ENCODE data around the gene TSPAN32.
"Not testable (repeated sequence)": the region's sequence is repeated elsewhere in the genome, so short reads cannot be mapped to it uniquely, and the experiment has no call there.

The TSPAN32 gene

GRCh38 chr11:2333486-2334205 lies 31.8 kb downstream of the TSPAN32 start:
- not testable (repeated sequence) for DNase-seq (ENCODE audit: low read depth in 3 of 3, low spot score in 1 of 3)

- not testable (repeated sequence) for DNase-seq (ENCODE audit: low read depth in 3 of 3, low spot score in 1 of 3)
Measured at GRCh38 chr11:2335286-2335685, 33.5 kb downstream of the TSPAN32 start.

GRCh38 chr11:2338760-2339159 lies 36.9 kb downstream of the TSPAN32 start:
- DNase-seq (ENCODE audit: low read depth in 3 of 3, low spot score in 1 of 3), result not testable (repeated sequence)

- no peak for DNase-seq (ENCODE audit: low read depth in 3 of 3, low spot score in 1 of 3)
Measured at GRCh38 chr11:2342557-2342956, 40.7 kb downstream of the TSPAN32 start.

GRCh38 chr11:2342981-2343380 lies 41.2 kb downstream of the TSPAN32 start:
- DNase-seq (ENCODE audit: low read depth in 3 of 3, low spot score in 1 of 3), result no peak

- no peak for DNase-seq (ENCODE audit: low read depth in 3 of 3, low spot score in 1 of 3)
Measured at GRCh38 chr11:2343502-2343901, 41.7 kb downstream of the TSPAN32 start.

GRCh38 chr11:2345050-2345449 lies 43.2 kb downstream of the TSPAN32 start:
- DNase-seq (ENCODE audit: low read depth in 3 of 3, low spot score in 1 of 3), result no peak

GRCh38 chr11:2346014-2346413 lies 44.2 kb downstream of the TSPAN32 start:
- no peak for DNase-seq (ENCODE audit: low read depth in 3 of 3, low spot score in 1 of 3)

- DNase-seq (ENCODE audit: low read depth in 3 of 3, low spot score in 1 of 3), result no peak
Measured at GRCh38 chr11:2346586-2347307, 44.9 kb downstream of the TSPAN32 start.

- no peak for DNase-seq (ENCODE audit: low read depth in 3 of 3, low spot score in 1 of 3)
Measured at GRCh38 chr11:2347308-2347830, 45.6 kb downstream of the TSPAN32 start.

GRCh38 chr11:2348986-2349385 lies 47.2 kb downstream of the TSPAN32 start:
- no peak for DNase-seq (ENCODE audit: low read depth in 3 of 3, low spot score in 1 of 3)

GRCh38 chr11:2351701-2352100 lies 49.9 kb downstream of the TSPAN32 start:
- DNase-seq (ENCODE audit: low read depth in 3 of 3, low spot score in 1 of 3), result no peak

GRCh38 chr11:2352420-2352819 lies 50.6 kb downstream of the TSPAN32 start:
- DNase-seq (ENCODE audit: low read depth in 3 of 3, low spot score in 1 of 3), result no peak

- DNase-seq (ENCODE audit: low read depth in 3 of 3, low spot score in 1 of 3), result no peak
Measured at GRCh38 chr11:2355000-2355644, 53.3 kb downstream of the TSPAN32 start.

- no peak for DNase-seq (ENCODE audit: low read depth in 3 of 3, low spot score in 1 of 3)
Measured at GRCh38 chr11:2357246-2357645, 55.4 kb downstream of the TSPAN32 start.

- DNase-seq (ENCODE audit: low read depth in 3 of 3, low spot score in 1 of 3), result not testable (repeated sequence)
Measured at GRCh38 chr11:2357651-2358050, 55.8 kb downstream of the TSPAN32 start.

GRCh38 chr11:2358754-2359442 lies 57.1 kb downstream of the TSPAN32 start:
- no peak for DNase-seq (ENCODE audit: low read depth in 3 of 3, low spot score in 1 of 3)

- no peak for DNase-seq (ENCODE audit: low read depth in 3 of 3, low spot score in 1 of 3)
Measured at GRCh38 chr11:2359557-2359956, 57.7 kb downstream of the TSPAN32 start.

- no peak for DNase-seq (ENCODE audit: low read depth in 3 of 3, low spot score in 1 of 3)
Measured at GRCh38 chr11:2360081-2360642, 58.3 kb downstream of the TSPAN32 start.

GRCh38 chr11:2361565-2361964 lies 59.8 kb downstream of the TSPAN32 start:
- no peak for DNase-seq (ENCODE audit: low read depth in 3 of 3, low spot score in 1 of 3)

GRCh38 chr11:2362414-2362813 lies 60.6 kb downstream of the TSPAN32 start:
- no peak for DNase-seq (ENCODE audit: low read depth in 3 of 3, low spot score in 1 of 3)

All from stimulated activated CD4-positive, alpha-beta T cell treated with anti-CD3 and anti-CD28 coated beads, TNF-alpha, amount 100 ng/mL, for 1 hour (primary cell).